K562 (cell line): ENCODE results near the gene GLYATL3.

Experiments used
- HNRNPH1 ChIP-seq: fragments of 200-400 bp; formaldehyde crosslinking; optimal IDR thresholded peaks from 2 replicates; pipeline ENCODE3; 2017; ENCODE audit warnings: low read depth, mild to moderate bottlenecking, low read length, moderate library complexity
- SIN3A ChIP-seq, 2 experiments: fragments of 150-350 bp in 1 of 2; IDR thresholded peaks; 2 replicates each; pipeline ENCODE4 v1.6.1; 2011 to 2016; ENCODE audit warnings: borderline replicate concordance in 2 of 2, low read depth in 2 of 2, low read length in 2 of 2, mild to moderate bottlenecking in 2 of 2, moderate library complexity in 2 of 2; ENCODE audit not compliant: control insufficient read depth in 1 of 2
- SRF ChIP-seq, 2 experiments: fragments of 250-450, 450-650 bp in 1 of 2; sonication (Bioruptor Pico) in 1 of 2; sonication (generic) in 1 of 2; formaldehyde crosslinking; IDR thresholded peaks; 2 replicates each; pipeline versions ENCODE4 v1.5.0 to v1.5.1; 2020 to 2022; ENCODE audit warnings: mild to moderate bottlenecking in 1 of 2, missing genetic modification reagents in 1 of 2
- ZFP1 ChIP-seq: fragments of 450-650 bp; formaldehyde crosslinking; IDR thresholded peaks from 2 replicates; pipeline ENCODE4 v1.4.0; 2020; ENCODE audit warnings: mild to moderate bottlenecking, mixed read lengths
- TF ChIP-seq, protein P1 (sequence below), 3 experiments: IDR thresholded peaks in 2 of 3; conservative IDR thresholded peaks in 1 of 3; 2 replicates each; pipeline ENCODE4 v1.5.1; 2011 to 2012; ENCODE audit warnings: low read length in 3 of 3, mild to moderate bottlenecking in 3 of 3, control low read depth in 2 of 3, improper control_type of control experiment in 1 of 3, inconsistent platforms in 1 of 3, low read depth in 1 of 3, mixed read lengths in 1 of 3, moderate library complexity in 1 of 3; ENCODE audit not compliant: insufficient read depth in 2 of 3
- TF ChIP-seq, protein P2 (sequence below): sonication (generic); formaldehyde crosslinking; IDR thresholded peaks from 2 replicates; pipeline ENCODE4 v1.5.0; 2020; ENCODE audit warnings: missing genetic modification reagents
- TF ChIP-seq, protein P3 (sequence below), 2 experiments: fragments of 450-650 bp; formaldehyde crosslinking in 1 of 2; IDR thresholded peaks; 2 replicates each; pipeline versions ENCODE4 v1.4.0 to v1.6.1; 2014 to 2020; ENCODE audit warnings: mild to moderate bottlenecking in 2 of 2, borderline replicate concordance in 1 of 2, low read depth in 1 of 2

DNA sequence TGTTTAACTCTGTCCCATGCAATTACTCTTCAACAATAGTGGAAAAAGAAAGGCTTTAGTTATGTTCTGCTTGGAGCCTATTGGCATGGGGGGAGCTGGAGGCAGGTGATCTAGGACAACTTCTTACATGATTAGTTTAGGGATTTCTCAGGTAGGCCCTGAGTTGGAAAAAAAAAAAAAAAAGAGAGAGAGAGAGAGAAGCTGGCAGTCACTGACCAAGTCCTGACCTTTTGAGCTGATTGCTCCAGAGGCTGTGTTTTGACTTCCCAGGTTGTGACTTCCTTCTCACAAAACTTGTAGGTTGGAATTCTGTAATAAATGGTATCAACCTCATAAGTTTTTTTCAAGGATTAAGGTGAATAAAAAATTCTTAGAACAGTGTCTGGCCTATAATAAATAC lies 58.5 kb downstream of the GLYATL3 start:
- TF ChIP-seq, protein P1, sequence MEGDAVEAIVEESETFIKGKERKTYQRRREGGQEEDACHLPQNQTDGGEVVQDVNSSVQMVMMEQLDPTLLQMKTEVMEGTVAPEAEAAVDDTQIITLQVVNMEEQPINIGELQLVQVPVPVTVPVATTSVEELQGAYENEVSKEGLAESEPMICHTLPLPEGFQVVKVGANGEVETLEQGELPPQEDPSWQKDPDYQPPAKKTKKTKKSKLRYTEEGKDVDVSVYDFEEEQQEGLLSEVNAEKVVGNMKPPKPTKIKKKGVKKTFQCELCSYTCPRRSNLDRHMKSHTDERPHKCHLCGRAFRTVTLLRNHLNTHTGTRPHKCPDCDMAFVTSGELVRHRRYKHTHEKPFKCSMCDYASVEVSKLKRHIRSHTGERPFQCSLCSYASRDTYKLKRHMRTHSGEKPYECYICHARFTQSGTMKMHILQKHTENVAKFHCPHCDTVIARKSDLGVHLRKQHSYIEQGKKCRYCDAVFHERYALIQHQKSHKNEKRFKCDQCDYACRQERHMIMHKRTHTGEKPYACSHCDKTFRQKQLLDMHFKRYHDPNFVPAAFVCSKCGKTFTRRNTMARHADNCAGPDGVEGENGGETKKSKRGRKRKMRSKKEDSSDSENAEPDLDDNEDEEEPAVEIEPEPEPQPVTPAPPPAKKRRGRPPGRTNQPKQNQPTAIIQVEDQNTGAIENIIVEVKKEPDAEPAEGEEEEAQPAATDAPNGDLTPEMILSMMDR (IDR thresholded peaks at IDR 0.05 in 2 of 3, conservative IDR thresholded peaks at IDR 0.05 in 1 of 3; ENCODE audit: insufficient read depth in 2 of 3, low read depth in 1 of 3, low read length in 3 of 3), result no peak
- TF ChIP-seq HNRNPH1 (no peak), ZFP1 (no peak), SRF (CRISPR knock-in tag; IDR thresholded peaks at IDR 0.05) (no peak), SIN3A (IDR thresholded peaks at IDR 0.05; ENCODE audit: borderline replicate concordance in 2 of 2, control insufficient read depth in 1 of 2, low read depth in 2 of 2, low read length in 2 of 2) (no peak)
- TF ChIP-seq, protein P2, sequence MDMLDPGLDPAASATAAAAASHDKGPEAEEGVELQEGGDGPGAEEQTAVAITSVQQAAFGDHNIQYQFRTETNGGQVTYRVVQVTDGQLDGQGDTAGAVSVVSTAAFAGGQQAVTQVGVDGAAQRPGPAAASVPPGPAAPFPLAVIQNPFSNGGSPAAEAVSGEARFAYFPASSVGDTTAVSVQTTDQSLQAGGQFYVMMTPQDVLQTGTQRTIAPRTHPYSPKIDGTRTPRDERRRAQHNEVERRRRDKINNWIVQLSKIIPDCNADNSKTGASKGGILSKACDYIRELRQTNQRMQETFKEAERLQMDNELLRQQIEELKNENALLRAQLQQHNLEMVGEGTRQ (CRISPR knock-in tag), result no peak
- TF ChIP-seq, protein P3, sequence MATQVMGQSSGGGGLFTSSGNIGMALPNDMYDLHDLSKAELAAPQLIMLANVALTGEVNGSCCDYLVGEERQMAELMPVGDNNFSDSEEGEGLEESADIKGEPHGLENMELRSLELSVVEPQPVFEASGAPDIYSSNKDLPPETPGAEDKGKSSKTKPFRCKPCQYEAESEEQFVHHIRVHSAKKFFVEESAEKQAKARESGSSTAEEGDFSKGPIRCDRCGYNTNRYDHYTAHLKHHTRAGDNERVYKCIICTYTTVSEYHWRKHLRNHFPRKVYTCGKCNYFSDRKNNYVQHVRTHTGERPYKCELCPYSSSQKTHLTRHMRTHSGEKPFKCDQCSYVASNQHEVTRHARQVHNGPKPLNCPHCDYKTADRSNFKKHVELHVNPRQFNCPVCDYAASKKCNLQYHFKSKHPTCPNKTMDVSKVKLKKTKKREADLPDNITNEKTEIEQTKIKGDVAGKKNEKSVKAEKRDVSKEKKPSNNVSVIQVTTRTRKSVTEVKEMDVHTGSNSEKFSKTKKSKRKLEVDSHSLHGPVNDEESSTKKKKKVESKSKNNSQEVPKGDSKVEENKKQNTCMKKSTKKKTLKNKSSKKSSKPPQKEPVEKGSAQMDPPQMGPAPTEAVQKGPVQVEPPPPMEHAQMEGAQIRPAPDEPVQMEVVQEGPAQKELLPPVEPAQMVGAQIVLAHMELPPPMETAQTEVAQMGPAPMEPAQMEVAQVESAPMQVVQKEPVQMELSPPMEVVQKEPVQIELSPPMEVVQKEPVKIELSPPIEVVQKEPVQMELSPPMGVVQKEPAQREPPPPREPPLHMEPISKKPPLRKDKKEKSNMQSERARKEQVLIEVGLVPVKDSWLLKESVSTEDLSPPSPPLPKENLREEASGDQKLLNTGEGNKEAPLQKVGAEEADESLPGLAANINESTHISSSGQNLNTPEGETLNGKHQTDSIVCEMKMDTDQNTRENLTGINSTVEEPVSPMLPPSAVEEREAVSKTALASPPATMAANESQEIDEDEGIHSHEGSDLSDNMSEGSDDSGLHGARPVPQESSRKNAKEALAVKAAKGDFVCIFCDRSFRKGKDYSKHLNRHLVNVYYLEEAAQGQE (IDR thresholded peaks at IDR 0.05; ENCODE audit: borderline replicate concordance), result no peak
- TF ChIP-seq, protein P3 (CRISPR knock-in tag; IDR thresholded peaks at IDR 0.05; ENCODE audit: low read depth), result no peak
